ENCODE results near the gene CRNKL1.

Gene CRNKL1

DNA sequence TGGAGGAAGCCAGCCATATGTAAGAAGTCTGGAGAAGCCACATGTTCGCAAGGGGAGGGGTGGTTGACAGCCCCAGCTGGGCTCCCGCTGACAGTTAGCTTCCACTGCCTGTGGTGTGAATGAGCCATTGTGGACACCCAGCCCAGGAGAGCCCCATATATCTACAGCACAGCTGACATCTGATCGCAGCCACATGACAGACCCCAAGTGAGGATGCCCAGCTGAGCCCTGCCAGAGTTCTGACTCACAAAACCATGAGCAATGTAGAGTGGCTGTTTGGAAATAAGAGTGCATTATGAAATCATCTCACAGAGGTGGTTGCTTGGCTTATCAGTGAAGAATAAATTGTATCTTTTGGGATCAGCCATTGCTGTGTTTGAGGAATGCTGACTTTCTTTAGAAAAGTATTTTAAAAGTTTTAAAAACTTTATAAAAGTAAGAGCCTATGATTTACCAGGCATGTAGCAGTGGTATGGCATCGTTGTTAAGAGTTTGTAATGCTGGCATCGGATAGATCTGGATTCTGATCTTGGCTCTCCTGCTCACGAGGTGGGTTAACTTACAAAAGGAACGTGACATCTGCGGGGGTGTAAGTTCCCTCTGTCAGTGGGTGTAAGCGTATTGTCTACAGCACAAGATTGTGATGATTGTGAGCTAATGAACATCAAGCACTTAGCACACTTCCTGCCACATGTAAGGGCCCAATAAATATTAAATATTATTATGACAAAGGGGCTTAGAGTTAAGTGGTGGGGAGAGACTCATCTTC is 24.2 kb upstream of the CRNKL1 start:
- H3K4me3 Mint-ChIP-seq, result no peak overlapping the region

DNA sequence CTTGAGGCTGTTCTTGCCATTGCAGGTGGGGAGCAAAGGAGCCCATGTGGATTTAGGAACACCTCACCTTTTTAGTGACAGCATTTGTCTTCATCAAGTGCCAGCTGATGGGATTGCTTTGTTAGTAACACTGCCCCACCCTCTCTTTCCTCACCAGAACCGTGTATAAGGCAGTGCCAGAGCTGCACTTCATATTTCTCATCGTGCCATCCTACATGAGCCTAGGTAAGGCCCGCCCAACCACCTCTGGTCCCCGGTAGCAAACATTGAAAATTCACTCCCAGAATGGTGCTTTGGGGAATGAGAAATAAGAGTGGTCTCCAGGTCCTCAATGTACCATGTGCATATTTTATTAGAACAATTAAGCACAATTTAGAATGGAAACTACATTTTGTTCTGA is 22.8 kb upstream of the CRNKL1 start:
- Mint-ChIP-seq H3K27me3 (peaks cover 14% of the 10 kb centered on the region), H3K4me3 (no peak overlapping the region), H3K4me1 (ENCODE audit: low read depth) (no peaks in the 10 kb centered on the region), H3K27ac (no peak overlapping the region), H3K36me3 (ENCODE audit: low read depth) (no peaks in the 10 kb centered on the region), H3K9me3 (no peaks in the 10 kb centered on the region)
- DNase-seq, result no peak

More for the DNA sequence above, 24.2 kb upstream of the CRNKL1 start:
- no peak for DNase-seq
- no peaks in the 10 kb centered on the region for H3K36me3 Mint-ChIP-seq (ENCODE audit: low read depth)
- H3K9me3 Mint-ChIP-seq, result no peaks in the 10 kb centered on the region
- H3K4me1 Mint-ChIP-seq (ENCODE audit: low read depth), result no peaks in the 10 kb centered on the region
- no peak overlapping the region for H3K27ac Mint-ChIP-seq
- peaks cover 16% of the 10 kb centered on the region for H3K27me3 Mint-ChIP-seq

- H3K27ac Mint-ChIP-seq, result no peak overlapping the region
- no peaks in the 10 kb centered on the region for H3K4me1 Mint-ChIP-seq (ENCODE audit: low read depth)
- peaks cover 11% of the 10 kb centered on the region for H3K27me3 Mint-ChIP-seq
- no peaks in the 10 kb centered on the region for H3K9me3 Mint-ChIP-seq
- no peak overlapping the region for H3K4me3 Mint-ChIP-seq
- no peak for DNase-seq
- H3K36me3 Mint-ChIP-seq (ENCODE audit: low read depth), result no peaks in the 10 kb centered on the region
Measured at GRCh38 chr20:20073801-20074371, 21.6 kb upstream of the CRNKL1 start.

GRCh38 chr20:20070871-20071726 is 18.8 kb upstream of the CRNKL1 start:
- no peak for DNase-seq
- no peaks in the 10 kb centered on the region for H3K9me3 Mint-ChIP-seq
- H3K27ac Mint-ChIP-seq, result no peak overlapping the region
- no peak overlapping the region for H3K4me3 Mint-ChIP-seq
- no peaks in the 10 kb centered on the region for H3K4me1 Mint-ChIP-seq (ENCODE audit: low read depth)
- H3K27me3 Mint-ChIP-seq, result peaks cover 11% of the 10 kb centered on the region
- H3K36me3 Mint-ChIP-seq (ENCODE audit: low read depth), result no peaks in the 10 kb centered on the region

- Mint-ChIP-seq H3K27me3 (peaks cover 32% of the 10 kb centered on the region), H3K36me3 (ENCODE audit: low read depth) (no peaks in the 10 kb centered on the region), H3K27ac (no peak overlapping the region), H3K4me1 (ENCODE audit: low read depth) (no peaks in the 10 kb centered on the region), H3K9me3 (no peaks in the 10 kb centered on the region), H3K4me3 (no peak overlapping the region)
- DNase-seq, result no peak
Measured at GRCh38 chr20:20065361-20065760, 13.1 kb upstream of the CRNKL1 start.

- Mint-ChIP-seq H3K27ac (no peak overlapping the region), H3K9me3 (no peaks in the 10 kb centered on the region), H3K27me3 (peaks cover 32% of the 10 kb centered on the region), H3K4me3 (no peak overlapping the region), H3K4me1 (ENCODE audit: low read depth) (no peaks in the 10 kb centered on the region), H3K36me3 (ENCODE audit: low read depth) (no peaks in the 10 kb centered on the region)
- no peak for DNase-seq
Measured at GRCh38 chr20:20063941-20064702, 11.9 kb upstream of the CRNKL1 start.

DNA sequence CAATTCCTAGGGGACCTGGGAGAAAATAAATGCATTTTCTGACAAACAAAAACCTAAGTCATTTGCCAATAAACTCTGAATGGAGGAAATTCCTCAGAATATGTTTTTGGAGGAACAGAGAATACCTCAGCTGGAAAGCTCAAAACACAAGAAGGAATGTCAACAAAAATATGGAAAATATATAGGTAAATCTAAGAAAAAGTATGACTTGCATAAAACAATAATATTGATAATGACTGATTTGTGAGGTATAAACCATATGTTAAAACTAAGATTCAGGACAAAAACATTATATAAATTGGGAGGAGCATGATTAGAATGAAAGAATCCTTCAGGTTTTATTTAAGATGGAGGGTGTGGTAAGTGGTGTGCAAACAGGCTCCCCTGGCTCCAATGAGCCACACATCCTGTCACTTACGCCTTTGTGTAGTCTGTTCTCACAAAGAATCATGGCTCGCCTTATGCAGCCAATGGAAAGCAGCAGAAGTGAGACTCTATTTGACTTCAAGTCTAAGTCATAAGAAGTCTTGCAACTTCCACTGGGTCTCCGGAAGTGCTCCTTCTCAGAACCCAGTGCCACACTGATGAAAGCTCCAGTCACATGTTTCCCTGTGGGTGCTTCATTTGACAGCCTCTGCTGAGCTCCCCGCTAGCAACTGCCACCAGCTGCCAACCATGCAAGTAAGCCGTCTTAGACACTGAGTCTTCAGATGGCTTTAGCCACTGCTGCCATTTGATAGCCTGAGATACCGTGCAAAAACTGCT is 8.2 kb upstream of the CRNKL1 start:
- peaks cover 28% of the 10 kb centered on the region for H3K27me3 Mint-ChIP-seq
- H3K36me3 Mint-ChIP-seq (ENCODE audit: low read depth), result no peaks in the 10 kb centered on the region

DNA sequence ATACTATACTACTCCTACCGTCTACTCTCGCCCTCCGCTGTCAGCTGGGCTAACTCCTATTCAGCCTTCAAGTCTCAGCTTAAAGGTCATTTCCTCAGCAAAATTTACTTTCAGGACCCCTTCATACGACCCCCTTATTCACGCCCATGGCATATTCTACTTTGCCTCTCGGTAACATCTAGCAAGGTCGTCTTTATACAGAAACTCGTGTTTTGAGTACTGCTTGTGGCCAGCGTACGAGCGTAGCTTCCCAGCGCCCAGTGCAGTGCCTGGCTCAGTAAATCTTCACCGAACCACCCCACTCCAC is 546 bp downstream of the CRNKL1 start:
- Mint-ChIP-seq H3K4me3 (peak overlapping the region; percentile 99), H3K9me3 (no peaks in the 10 kb centered on the region), H3K27me3 (peaks cover 6% of the 10 kb centered on the region), H3K4me1 (ENCODE audit: low read depth) (peaks cover 27% of the 10 kb centered on the region), H3K36me3 (ENCODE audit: low read depth) (peaks cover 51% of the 10 kb centered on the region), H3K27ac (peak overlapping the region; percentile 98)
- no peak for DNase-seq

More for the DNA sequence above, 8.2 kb upstream of the CRNKL1 start:
- no peak for DNase-seq
- Mint-ChIP-seq H3K4me3 (no peak overlapping the region), H3K9me3 (no peaks in the 10 kb centered on the region), H3K27ac (no peak overlapping the region), H3K4me1 (ENCODE audit: low read depth) (no peaks in the 10 kb centered on the region)

DNA sequence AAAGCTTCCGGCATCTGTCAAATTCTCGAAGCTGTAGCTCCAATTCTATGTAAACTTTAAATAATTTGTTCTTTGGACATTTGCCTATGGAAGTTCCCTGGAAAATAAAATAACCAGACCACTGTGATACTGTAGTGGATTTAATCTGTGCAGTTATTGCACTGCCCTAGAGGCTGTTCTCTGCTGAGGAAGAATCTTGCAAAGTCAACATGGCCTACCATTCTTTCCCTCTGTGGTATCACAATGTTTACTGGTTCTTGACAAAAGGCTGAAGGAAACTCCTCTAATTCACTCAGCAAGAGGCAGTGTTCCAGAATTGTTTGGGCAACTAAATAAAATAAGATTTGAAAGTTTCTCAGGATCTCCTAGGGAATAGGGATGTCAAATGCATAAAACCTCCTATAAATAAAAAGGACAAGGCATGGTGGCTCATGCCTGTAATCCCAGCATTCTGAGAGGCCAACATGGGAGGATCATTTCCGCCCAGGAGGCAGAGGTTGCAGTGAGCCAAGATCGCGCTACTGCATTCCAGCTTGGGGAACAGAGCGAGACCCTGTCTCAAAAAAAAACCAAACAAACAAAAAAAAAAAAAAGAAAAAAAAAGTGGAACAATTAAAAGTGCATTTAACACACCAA is 12.4 kb downstream of the CRNKL1 start:
- Mint-ChIP-seq H3K27me3 (no peaks in the 10 kb centered on the region), H3K27ac (no peak overlapping the region), H3K9me3 (no peaks in the 10 kb centered on the region), H3K4me3 (no peak overlapping the region), H3K4me1 (ENCODE audit: low read depth) (peaks cover 1% of the 10 kb centered on the region), H3K36me3 (ENCODE audit: low read depth) (peaks cover 97% of the 10 kb centered on the region)
- no peak for DNase-seq

GRCh38 chr20:20038586-20038985 is 13.7 kb downstream of the CRNKL1 start:
- Mint-ChIP-seq H3K4me1 (ENCODE audit: low read depth) (peaks cover 1% of the 10 kb centered on the region), H3K36me3 (ENCODE audit: low read depth) (peaks cover 98% of the 10 kb centered on the region), H3K27ac (peak overlapping the region; percentile 48), H3K9me3 (no peaks in the 10 kb centered on the region), H3K27me3 (no peaks in the 10 kb centered on the region), H3K4me3 (no peak overlapping the region)
- DNase-seq, result no peak

DNA sequence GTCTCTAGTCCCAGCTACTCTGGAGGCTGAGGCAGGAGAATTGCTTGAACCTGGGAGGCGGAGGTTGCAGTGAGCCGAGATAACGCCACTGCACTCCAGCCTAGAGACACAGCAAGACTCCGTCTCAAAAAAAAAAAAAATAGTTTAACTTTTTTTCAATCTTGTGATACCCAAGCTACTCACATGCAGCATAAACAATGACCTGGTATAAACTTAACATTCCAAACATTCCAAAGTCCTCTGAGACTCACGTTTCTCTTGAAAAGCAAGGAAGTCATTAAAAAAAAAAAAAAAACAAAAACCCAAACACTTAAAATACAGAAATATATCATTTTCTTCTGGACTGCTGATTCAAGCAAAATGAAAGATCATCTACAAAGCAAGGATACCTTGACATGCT is 14.3 kb downstream of the CRNKL1 start:
- H3K4me1 Mint-ChIP-seq (ENCODE audit: low read depth), result peaks cover 1% of the 10 kb centered on the region
- H3K36me3 Mint-ChIP-seq (ENCODE audit: low read depth), result peaks cover 98% of the 10 kb centered on the region
- no peak overlapping the region for H3K4me3 Mint-ChIP-seq
- DNase-seq, result no peak
- H3K27me3 Mint-ChIP-seq, result no peaks in the 10 kb centered on the region
- no peaks in the 10 kb centered on the region for H3K9me3 Mint-ChIP-seq
- no peak overlapping the region for H3K27ac Mint-ChIP-seq

GRCh38 chr20:20036756-20037155 is 15.5 kb downstream of the CRNKL1 start:
- H3K36me3 Mint-ChIP-seq (ENCODE audit: low read depth), result peaks cover 97% of the 10 kb centered on the region
- H3K27me3 Mint-ChIP-seq, result no peaks in the 10 kb centered on the region

GRCh38 chr20:20034486-20034885 is 17.8 kb downstream of the CRNKL1 start:
- H3K9me3 Mint-ChIP-seq, result no peaks in the 10 kb centered on the region
- H3K4me3 Mint-ChIP-seq, result no peak overlapping the region
- no peak for DNase-seq
- H3K4me1 Mint-ChIP-seq (ENCODE audit: low read depth), result peaks cover 3% of the 10 kb centered on the region
- peaks cover 96% of the 10 kb centered on the region for H3K36me3 Mint-ChIP-seq (ENCODE audit: low read depth)
- no peaks in the 10 kb centered on the region for H3K27me3 Mint-ChIP-seq
- no peak overlapping the region for H3K27ac Mint-ChIP-seq

More at GRCh38 chr20:20036756-20037155, 15.5 kb downstream of the CRNKL1 start:
- Mint-ChIP-seq H3K9me3 (no peaks in the 10 kb centered on the region), H3K4me1 (ENCODE audit: low read depth) (peaks cover 1% of the 10 kb centered on the region), H3K4me3 (no peak overlapping the region), H3K27ac (peak overlapping the region; percentile 6)
- no peak for DNase-seq

All from activated T-cell treated with anti-CD3 and anti-CD28 coated beads, Interleukin-2, amount 50 U/mL, for 24 hours (primary cell).